Measurements from ENCODE around the gene ITPR2.
"Not testable (repeated sequence)": the region's sequence is repeated elsewhere in the genome, so short reads cannot be mapped to it uniquely, and the experiment has no call there.

DNA sequence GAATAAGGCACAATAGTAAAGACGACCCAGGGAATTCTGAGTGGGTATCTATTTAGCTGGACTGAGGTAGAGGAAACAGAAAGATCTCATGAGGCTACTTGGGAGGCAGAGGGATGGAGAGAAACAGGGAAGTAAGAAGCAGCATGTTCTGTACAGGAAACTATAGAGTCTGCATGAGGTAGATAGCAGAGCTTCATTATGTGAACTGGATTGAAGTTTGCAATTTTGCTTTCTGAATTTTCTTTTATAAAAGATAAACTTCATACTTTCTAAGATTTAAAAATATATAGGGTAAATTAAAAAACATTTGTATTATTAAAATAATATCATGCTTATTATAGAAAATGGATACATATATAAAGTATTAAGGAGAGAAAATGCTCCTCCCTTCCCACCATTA lies 399.3 kb downstream of the ITPR2 start:
- TF ChIP-seq, protein P1, sequence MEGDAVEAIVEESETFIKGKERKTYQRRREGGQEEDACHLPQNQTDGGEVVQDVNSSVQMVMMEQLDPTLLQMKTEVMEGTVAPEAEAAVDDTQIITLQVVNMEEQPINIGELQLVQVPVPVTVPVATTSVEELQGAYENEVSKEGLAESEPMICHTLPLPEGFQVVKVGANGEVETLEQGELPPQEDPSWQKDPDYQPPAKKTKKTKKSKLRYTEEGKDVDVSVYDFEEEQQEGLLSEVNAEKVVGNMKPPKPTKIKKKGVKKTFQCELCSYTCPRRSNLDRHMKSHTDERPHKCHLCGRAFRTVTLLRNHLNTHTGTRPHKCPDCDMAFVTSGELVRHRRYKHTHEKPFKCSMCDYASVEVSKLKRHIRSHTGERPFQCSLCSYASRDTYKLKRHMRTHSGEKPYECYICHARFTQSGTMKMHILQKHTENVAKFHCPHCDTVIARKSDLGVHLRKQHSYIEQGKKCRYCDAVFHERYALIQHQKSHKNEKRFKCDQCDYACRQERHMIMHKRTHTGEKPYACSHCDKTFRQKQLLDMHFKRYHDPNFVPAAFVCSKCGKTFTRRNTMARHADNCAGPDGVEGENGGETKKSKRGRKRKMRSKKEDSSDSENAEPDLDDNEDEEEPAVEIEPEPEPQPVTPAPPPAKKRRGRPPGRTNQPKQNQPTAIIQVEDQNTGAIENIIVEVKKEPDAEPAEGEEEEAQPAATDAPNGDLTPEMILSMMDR (IDR thresholded peaks at IDR 0.05; ENCODE audit: insufficient read depth, low read length): not testable (repeated sequence)
- TF ChIP-seq, protein P2, sequence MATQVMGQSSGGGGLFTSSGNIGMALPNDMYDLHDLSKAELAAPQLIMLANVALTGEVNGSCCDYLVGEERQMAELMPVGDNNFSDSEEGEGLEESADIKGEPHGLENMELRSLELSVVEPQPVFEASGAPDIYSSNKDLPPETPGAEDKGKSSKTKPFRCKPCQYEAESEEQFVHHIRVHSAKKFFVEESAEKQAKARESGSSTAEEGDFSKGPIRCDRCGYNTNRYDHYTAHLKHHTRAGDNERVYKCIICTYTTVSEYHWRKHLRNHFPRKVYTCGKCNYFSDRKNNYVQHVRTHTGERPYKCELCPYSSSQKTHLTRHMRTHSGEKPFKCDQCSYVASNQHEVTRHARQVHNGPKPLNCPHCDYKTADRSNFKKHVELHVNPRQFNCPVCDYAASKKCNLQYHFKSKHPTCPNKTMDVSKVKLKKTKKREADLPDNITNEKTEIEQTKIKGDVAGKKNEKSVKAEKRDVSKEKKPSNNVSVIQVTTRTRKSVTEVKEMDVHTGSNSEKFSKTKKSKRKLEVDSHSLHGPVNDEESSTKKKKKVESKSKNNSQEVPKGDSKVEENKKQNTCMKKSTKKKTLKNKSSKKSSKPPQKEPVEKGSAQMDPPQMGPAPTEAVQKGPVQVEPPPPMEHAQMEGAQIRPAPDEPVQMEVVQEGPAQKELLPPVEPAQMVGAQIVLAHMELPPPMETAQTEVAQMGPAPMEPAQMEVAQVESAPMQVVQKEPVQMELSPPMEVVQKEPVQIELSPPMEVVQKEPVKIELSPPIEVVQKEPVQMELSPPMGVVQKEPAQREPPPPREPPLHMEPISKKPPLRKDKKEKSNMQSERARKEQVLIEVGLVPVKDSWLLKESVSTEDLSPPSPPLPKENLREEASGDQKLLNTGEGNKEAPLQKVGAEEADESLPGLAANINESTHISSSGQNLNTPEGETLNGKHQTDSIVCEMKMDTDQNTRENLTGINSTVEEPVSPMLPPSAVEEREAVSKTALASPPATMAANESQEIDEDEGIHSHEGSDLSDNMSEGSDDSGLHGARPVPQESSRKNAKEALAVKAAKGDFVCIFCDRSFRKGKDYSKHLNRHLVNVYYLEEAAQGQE (IDR thresholded peaks at IDR 0.05; ENCODE audit: insufficient replicate concordance, low read depth): not testable (repeated sequence)

All from HL-60 (cell line).